Activated CD4-positive, CD25-positive, alpha-beta regulatory T cell treated with anti-CD3 and anti-CD28 coated beads, Interleukin-2, amount 50 U/mL, for 72 hours (primary cell): ENCODE data around the gene CHCHD3.
"Not testable (repeated sequence)": the region's sequence is repeated elsewhere in the genome, so short reads cannot be mapped to it uniquely, and the experiment has no call there.

Experiments
- DNase-seq: peaks from one replicate; pipeline ENCODE4 v3.0.0; 2021

The CHCHD3 gene

GRCh38 chr7:132897093-132897687 lies 184.7 kb downstream of the CHCHD3 start:
- DNase-seq = no peak

DNA sequence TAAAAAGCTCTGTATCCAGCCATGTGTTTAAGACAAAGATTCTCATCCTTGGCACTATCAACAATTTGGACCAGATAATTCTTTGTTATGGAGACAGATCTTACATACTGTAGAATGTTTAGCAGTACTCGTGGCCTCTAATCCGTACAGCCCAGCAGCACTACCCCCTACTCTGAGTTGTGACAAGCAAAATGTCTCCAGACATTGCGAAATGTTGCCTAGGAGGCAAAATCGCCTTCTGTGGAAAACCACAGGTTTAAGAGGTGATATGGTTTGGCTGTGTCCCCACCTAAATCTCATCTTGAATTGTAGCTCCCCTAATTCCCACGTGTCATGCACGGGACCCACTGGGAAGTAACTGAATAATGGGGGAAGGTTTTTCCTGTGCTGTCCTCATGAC lies 186.7 kb downstream of the CHCHD3 start:
- DNase-seq = no peak

GRCh38 chr7:132893560-132893959 lies 188.3 kb downstream of the CHCHD3 start:
- no peak for DNase-seq

DNA sequence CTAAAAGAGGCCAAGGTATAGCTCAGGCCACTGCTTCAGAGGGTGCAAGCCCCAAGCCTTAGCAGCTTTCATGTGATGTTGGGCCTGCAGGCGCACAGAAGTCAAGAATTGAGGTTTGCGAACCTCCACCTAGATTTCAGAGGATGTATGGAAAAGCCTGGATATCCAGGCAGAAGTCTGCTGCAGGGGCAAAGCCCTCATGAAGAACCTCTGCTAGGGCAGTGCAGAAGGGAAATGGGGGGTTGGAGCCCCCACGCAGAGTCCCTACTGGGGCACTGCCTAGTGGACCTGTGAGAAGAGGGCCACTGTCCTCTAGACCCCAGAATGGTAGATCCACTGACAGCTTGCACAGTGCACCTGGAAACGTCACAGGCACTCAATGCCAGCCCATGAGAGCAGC lies 189.1 kb downstream of the CHCHD3 start:
- not testable (repeated sequence) for DNase-seq

GRCh38 chr7:132891554-132891953 lies 190.3 kb downstream of the CHCHD3 start:
- no peak for DNase-seq

GRCh38 chr7:132882714-132883428 lies 199.0 kb downstream of the CHCHD3 start:
- DNase-seq = no peak

DNA sequence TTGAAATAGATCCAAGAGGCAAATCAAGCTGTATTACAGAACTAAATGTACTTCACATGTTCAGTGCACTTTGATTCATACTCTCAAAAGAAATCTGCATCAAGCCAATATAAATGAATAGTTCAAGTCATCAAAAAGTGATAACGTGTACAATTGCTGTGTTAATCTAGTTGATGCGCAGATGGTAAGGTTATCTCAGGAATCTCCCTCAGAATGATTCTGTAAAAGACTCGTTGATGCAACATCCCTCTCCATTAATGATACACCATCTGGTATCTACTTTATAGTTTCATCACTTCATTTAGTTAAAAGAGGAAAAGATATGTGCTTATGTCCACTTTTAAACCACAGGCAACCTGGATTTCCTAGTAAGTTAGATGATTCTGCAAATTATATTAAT lies 200.6 kb downstream of the CHCHD3 start:
- DNase-seq = no peak

DNA sequence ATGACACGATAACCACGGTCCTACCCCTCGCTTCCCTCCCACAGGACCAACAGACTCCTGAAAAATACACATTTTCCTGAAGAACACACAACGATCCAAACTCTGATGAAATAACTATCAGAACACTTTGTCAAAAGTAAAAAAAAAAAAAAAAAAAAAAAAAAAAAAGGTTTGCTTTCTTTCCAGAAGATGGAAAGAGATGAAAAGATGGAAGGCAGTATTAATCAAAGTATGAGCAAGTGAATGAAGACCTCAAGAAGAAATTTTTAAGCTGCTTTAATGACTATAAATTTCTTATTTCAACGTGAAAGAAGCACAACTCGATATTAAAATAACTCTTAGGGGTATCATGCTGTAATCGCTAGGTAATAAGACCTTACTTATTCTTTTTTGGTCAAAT lies 202.3 kb downstream of the CHCHD3 start:
- DNase-seq = no peak

GRCh38 chr7:132878204-132878919 lies 203.5 kb downstream of the CHCHD3 start:
- DNase-seq = no peak

- no peak for DNase-seq
Observed at GRCh38 chr7:132877573-132877972, 204.3 kb downstream of the CHCHD3 start.

DNA sequence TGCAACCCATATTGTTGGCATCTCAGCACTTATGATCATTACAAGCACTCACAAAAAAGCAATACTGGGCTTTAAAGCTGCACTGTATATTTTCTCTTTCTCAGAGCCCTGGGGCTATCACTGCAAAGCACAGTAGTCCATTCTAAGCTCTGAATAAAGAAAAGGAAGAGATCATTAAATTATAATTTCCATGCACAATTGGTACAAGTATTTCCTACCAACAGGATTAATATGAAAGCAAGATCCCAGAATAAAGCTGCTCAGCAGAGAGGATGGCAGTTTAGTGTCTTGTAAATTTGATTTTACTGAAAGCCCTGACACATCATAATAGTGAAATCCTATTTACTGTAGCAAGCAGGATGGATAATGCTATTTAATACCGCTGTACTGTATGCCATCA lies 205.3 kb downstream of the CHCHD3 start:
- DNase-seq = no peak

- DNase-seq = no peak
Observed at GRCh38 chr7:132872034-132872433, 209.9 kb downstream of the CHCHD3 start.

DNA sequence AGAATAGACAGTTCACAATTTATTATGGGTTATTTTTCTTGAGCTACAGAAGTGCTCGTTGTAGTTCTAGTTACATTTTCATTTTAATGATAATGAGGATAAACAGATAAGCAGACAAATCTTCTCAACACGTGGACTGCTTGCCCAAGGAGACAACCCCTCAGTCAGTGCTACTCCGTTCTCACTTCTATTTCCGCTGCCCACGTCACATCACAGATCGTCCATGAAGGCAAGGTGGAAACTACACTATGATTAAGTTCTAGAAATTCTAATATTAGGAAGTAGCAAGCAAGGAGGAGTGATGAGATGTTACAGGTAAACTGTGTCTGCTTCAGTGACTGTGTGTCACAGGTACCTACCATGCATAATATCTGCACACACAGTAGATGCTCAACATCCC lies 210.5 kb downstream of the CHCHD3 start:
- no peak for DNase-seq

- DNase-seq = no peak
Observed at GRCh38 chr7:132869166-132869861, 212.6 kb downstream of the CHCHD3 start.

DNA sequence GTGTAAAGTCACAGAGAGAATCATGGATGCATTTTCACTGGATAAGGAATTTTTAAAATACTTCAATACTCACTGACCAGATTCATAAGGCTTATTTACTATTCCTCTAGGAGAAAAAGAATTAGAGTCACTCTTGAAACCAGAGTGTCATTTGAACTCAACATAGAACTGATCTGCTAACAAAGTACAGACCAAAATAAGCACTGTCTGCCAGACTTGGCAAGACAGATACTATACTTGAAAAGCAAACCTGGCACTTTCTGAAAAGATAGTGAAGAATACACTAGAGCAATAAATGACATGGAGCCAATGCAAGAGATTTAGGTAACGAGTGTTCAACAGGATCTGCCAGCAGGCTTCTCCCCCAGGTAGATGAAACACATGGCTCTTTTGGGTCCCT lies 215.3 kb downstream of the CHCHD3 start:
- DNase-seq = no peak

DNA sequence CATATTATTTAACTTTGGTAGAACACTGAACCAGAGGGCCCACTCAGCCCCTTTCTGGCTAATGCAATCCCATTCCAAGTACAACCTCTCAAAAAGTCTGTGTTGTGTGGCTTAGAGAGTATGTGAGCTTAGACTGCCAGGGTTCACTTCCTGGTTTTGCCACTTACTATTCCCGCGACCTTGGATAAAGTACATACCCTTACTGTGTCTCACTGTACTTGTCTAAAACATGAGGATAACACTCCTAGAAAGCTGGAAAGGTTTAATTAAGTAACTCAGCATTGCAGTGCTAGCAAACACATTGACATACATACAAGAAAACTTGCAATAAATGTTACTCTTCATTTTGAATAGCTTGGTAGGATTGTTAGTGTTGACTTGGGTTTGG lies 215.8 kb downstream of the CHCHD3 start:
- no peak for DNase-seq

DNA sequence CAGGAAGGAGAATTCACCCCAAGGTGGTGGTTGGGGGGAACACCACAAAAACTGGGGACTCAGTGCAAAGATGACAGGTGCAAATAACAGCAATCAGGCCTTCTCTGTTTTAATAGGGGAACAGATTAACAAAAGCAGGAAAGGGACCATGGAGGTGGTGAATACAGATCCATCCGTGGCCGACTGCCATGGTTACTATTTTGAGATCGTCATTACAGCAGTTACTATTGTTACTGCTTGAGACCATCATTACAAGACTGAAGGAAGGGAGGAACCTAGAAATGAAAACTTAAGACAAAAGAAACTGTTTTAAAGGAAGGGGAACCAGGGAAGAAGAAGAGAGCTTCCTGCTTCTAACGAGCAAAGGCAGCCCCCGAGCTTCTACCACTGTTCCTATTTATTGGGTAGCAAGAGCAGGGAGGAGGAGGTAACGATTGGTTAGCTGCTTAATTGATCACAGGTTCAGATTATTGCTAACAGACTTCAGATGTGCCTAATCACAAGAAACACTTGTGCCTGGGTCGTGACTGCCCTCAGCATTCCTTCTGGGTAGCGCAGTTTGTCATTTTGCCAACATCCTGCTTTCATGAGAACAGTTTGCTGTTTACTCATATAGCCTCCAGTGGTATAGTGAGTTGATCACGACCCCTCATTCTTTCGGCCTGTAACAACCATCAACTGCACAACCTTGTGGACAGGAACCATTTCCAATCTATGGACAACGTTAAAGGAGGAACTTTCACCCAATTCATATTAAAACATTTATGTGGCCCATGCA lies 216.3 kb downstream of the CHCHD3 start:
- no peak for DNase-seq

DNA sequence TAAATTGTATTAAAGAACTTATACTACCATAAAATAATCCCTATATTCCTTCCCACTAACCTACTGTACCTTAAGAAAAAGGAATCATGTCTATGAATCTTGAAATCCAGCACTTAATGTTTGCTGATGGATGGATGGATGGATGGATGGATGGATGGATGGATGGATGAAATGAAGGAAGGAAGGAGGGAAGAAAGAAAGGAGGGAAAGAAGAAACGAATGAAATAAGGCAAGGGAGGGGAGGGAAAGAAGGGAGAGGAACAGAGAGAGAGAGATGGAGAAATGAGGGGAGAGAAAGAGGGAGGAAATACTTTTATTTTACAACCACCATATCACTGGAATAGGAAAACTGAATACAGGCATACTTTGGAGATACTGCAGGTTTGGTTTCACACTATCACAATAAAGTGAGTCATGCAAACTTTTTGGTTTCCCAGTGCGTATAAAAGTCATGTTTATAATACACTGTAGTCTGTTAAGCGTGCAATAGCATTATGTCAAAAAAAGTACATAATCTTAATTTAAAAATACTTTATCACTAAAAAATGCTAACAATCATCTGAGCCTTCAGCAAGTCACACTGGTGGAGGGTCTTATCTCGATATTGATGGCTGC lies 219.8 kb downstream of the CHCHD3 start:
- no peak for DNase-seq

DNA sequence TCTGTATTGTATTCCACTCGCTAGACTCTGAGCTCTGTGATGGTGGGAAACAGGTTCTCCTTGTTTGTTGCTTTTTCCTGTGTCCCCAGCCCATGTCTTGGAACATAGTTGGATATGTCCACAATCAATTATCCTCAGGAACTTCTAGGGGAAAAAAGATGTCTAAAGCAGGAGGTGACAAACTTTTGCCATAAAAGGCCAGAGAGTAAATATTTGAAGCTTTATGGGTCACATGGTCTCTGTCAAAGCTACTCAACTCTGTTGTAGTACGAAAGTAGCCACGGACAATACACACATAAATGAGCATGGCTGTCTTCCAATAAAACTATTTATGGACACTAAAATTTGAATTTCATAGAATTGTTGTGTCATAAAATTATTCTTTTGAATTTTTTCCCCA lies 220.5 kb downstream of the CHCHD3 start:
- no peak for DNase-seq

DNA sequence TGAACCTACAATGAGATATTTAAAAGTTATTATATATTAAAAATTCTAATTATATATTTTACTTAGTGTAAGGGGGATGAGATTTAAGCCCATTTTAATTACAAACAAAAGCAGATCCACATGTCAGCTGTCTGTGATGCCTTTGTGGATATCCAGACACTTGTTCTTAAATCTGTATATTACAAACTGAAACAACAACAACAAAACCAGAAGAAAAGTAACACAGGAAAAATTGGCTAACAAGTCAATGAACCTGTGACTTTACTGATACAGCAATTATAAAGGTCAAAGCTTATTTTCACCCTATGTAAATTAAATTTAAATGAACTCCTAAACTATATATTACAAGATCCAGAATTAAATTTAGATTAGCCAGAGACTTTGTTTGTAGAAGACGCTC lies 222.7 kb downstream of the CHCHD3 start:
- DNase-seq = no peak

- no peak for DNase-seq
Observed at GRCh38 chr7:132858760-132859159, 223.1 kb downstream of the CHCHD3 start.

- no peak for DNase-seq
Observed at GRCh38 chr7:132858251-132858650, 223.6 kb downstream of the CHCHD3 start.
